GM21515 (cell line): ENCODE data around the gene C9orf50.
A peak's percentile ranks its signal among the peaks of the same experiment; 100 is the strongest.

Source experiments
- ATAC-seq: cut with Tn5 transposase; IDR thresholded peaks from one replicate; pipeline ENCODE4 v1.9.1; 2021; ENCODE audit not compliant: unreplicated experiment

Gene C9orf50

DNA sequence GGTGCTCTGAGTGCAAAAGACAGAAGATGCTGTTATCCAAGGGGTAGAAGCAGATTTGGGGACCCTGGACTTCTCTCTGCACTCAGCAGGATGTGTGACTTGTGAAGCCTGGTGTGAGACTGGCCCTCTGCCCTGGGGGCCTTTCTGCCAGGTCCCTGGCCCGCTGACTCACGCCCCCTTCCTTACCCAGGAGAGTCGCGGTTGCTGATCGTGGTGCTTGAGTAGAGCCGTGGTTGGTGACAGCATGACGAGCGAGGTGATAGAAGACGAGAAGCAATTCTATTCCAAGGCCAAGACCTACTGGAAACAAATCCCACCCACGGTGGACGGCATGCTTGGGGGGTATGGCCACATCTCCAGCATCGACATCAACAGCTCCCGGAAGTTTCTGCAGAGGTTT, 11.6 kb upstream of the C9orf50 start:
- no peak for ATAC-seq

- ATAC-seq, result no peak
Observed at GRCh38 chr9:129631674-129632129, 10.8 kb upstream of the C9orf50 start.

GRCh38 chr9:129630967-129631673, 10.2 kb upstream of the C9orf50 start:
- ATAC-seq, result no peak

- ATAC-seq, result no peak
Observed at GRCh38 chr9:129629251-129629820, 8.4 kb upstream of the C9orf50 start.

- ATAC-seq, result no peak
Observed at GRCh38 chr9:129628709-129629108, 7.8 kb upstream of the C9orf50 start.

DNA sequence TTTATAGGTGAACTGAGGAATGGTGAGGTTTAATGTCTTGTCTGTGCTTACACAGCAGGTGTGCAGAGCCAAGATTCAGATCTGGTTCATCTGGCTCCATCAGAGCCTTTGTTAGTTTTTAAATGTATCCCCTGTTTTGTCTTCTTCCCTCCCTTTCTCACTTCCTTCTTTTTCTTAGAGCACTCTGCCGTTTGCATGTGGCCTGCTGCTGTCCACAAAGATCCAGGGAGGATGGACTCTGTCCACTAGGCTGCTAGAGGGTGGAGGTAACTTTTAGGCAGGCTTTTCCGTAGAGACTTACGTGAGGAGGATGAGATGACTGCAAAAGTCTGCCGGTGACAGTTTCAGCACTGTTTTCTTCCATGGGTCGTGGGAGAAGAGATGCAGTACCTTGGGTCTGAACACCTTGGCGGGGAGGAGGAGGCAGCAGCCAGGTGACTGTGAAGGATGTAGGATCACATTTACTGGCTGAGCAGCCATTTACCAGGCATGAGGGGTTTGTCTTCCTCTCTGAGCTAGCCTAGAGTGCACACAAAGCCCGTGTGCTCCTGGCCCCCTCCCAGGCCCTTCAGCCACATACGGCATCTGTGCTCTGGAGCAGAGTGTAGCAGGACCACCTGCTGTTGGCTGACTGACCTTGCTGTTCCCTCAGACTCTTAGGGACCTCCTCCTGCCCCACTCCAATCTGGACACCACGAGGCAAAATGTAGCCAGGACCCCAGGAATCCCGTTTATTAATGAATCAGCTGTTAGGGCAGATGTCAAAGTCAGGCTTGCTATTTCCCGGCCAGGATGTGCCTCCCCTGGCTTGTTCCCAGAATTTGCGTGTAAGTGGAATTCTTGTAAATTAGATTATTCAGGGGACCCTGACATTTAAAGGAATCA, 6.9 kb upstream of the C9orf50 start:
- no peak for ATAC-seq

DNA sequence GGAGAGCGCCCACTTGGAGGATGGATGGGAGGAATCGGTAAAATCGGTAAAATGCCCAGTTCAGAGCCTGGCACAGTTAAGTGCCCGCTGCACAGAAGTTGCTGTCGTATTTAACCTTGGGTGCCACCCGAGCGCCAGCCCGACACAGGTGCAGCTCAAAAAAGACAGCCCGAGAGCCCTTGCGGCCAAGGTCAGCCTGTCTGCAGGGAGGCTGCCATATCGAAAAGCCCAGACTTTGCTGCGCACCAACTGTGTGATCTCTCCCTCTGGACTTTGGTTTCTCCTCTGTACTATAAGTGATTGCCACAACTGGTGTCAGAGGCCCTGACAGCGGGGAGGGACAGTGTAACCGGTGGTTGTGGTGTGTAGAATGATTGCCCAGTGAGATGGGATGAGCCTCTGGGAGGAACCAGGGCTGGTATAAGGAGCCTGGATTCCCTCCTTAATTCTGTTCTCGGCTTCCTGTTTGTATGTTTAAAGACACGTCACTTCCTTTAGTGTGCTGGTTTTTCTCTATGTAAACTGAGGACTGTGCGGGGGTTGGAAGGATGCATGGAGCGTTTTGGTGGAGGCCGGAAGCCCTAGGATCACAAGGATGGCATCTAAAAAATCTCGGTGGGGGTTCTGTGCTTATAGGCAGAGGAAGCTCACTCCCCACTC, 5.9 kb upstream of the C9orf50 start:
- ATAC-seq, result peak; percentile 6

GRCh38 chr9:129626079-129626624, 5.3 kb upstream of the C9orf50 start, which contains the start of gene NTMT1:
Gene NTMT1, plus strand, starts transcription at chr9:129626163. Its CDS starts 6,541 bp downstream, at chr9:129632704.
- ATAC-seq, result peak; percentile 78

GRCh38 chr9:129624947-129625346, 4.0 kb upstream of the C9orf50 start:
- ATAC-seq, result no peak

- no peak for ATAC-seq
Observed at GRCh38 chr9:129624168-129624759, 3.4 kb upstream of the C9orf50 start.

DNA sequence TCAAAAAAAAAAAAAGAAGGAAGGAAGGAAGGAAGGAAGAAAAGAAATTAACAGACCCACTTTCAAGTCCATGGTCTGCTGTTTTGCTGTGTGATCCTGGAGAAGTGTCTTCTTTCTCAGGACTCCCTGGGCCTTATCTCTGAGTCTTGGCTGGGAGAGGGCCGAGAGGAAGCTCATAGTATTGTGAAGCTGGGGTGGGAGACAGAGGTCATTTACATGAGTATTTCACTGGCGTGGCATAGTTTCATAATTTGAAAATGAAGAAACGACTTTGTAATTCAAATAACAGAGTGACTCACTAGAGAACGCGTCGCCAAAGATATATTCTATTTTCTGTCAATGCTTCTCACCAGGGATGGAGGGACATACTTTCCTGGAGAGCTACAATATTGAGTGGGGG, 2.4 kb upstream of the C9orf50 start:
- no peak for ATAC-seq

DNA sequence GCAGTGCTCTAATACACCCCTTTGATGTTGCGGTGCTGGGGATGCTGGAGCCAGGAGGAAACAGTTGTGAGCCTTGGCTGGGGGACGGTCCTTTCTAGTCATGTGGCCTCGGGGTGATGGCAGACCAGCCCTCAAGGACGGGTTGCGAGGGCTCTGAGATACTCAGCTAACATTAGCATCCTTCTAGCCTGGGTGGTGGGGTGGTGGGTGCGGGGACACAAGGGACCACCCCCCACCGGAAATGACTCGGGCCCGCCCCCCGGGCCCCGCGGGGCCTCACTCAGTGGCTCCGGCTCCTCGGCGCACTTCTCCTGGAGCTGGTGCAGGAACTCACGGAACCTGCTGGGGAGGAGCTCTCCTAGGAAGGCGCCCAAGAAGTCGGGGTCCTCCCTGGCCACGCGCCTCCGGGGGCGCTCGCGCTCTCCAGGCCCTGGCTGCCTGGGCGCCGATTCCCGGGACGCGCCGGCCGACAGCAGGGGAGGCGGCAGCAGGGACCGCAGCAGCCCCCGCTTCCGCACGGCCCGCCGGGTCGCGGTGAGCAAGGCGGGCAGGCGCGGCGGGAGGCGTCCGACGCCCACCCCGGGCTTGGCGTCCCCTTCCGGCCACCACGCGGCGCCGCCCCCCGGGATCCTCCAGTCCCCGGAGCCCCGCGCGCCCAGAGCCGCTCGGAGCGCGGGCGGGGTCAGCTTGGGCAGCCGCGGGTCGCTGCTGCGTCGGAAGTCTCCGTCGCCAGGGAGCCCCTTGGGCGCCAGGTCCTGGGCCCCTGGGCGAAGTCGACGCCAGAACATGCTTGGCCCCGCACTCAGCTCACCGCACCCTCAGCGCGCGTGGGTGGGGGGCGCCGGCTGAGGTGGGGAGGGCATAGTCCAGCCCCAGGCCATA, 873 bp downstream of the C9orf50 start:
- ATAC-seq, result no peak

DNA sequence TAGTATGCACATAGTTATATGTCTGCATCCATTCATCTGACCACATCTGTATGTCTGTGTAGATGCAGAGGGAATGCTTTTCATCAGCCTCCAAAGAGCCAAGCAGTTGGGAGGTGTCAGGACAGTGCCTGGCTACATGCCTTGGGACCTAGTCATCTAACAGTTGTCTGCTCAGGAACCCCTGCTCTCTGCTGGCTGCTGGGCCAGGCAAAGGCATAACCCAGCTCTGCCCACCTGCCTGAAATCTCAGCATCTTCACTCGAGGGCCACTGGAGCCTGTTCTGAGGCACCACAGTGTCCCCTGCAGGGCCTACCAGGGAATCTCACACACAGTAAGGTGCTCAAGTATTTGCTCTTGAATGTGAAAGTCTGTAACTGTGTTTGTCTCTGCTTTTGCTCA, 3.7 kb downstream of the C9orf50 start:
- ATAC-seq, result no peak

GRCh38 chr9:129615407-129616285, 5.3 kb downstream of the C9orf50 start:
- ATAC-seq, result no peak

- no peak for ATAC-seq
Observed at GRCh38 chr9:129614932-129615331, 6.0 kb downstream of the C9orf50 start.

- no peak for ATAC-seq
Observed at GRCh38 chr9:129613520-129614175, 7.3 kb downstream of the C9orf50 start.

- ATAC-seq, result no peak
Observed at GRCh38 chr9:129612815-129613519, 7.9 kb downstream of the C9orf50 start.
